ENCODE data around the gene GOLPH3. TPM values are rescaled to one million over a fixed set of nuclear protein-coding genes. Genes with fewer than 3 reads are reported as not detected.

GOLPH3 gene
- total and polyA plus RNA-seq, 2 of the 8 experiments (the other 6 are each of a cell fraction or from before 2014, with no cell fraction given), result 53.7 to 93.6 TPM

GRCh38 chr5:32100230-32100629, 73.9 kb downstream of the GOLPH3 start:
- POLR2A ChIA-PET (ENCODE audit: partially characterized antibody), result no interaction called here
- Histone ChIP-seq H3K4me2 (ENCODE audit: insufficient read depth in 1 of 2, low read depth in 2 of 2, low read length in 2 of 2) (no peak overlapping the region), H3K27me3 (replicated peaks in 1 of 4; ENCODE audit: control insufficient read depth in 3 of 4, extremely low read depth in 1 of 4, insufficient read depth in 3 of 4, low read length in 3 of 4) (no peaks in the 10 kb centered on the region; a peak in 1 of 7 replicates), H3K79me2 (ENCODE audit: control insufficient read depth in 1 of 2, insufficient read depth in 2 of 2, low read length in 2 of 2) (no peaks in the 10 kb centered on the region), H2BK5ac (ENCODE audit: low read depth, low read length) (no peak overlapping the region), H4K5ac (ENCODE audit: insufficient read length, low read depth, low read length) (no peak overlapping the region), H2BK120ac (replicated peaks; ENCODE audit: low read depth, low read length) (no peak overlapping the region), H4K8ac (ENCODE audit: extremely low read depth, insufficient read depth, low read length) (no peak overlapping the region), H2BK20ac (ENCODE audit: low read length) (no peak overlapping the region), H2AK5ac (ENCODE audit: low read depth, low read length) (no peak overlapping the region), H3K9me3 (ENCODE audit: insufficient read depth in 2 of 2, low read depth in 1 of 2, low read length in 1 of 2) (no peaks in the 10 kb centered on the region), H3K9ac (replicated peaks in 1 of 4; ENCODE audit: extremely low read depth in 1 of 4, low read depth in 3 of 4, low read length in 3 of 4) (no peak overlapping the region), H3K79me1 (ENCODE audit: low read depth, low read length) (no peaks in the 10 kb centered on the region; the same call in 1 of the 2 replicates), H3K23me2 (ENCODE audit: low read depth, low read length) (no peaks in the 10 kb centered on the region), H2BK12ac (ENCODE audit: low read depth, low read length) (no peak overlapping the region), H2BK15ac (ENCODE audit: low read length) (no peak overlapping the region), H3K18ac (ENCODE audit: extremely low read depth, low read length) (no peak overlapping the region), H4K91ac (replicated peaks; ENCODE audit: insufficient read length, low read length) (no peak overlapping the region), H3K27ac (ENCODE audit: low read depth, low read length) (no peak overlapping the region), H4K20me1 (replicated peaks in 1 of 2; ENCODE audit: control insufficient read depth in 1 of 2, insufficient read depth in 2 of 2, low read length in 2 of 2) (peaks cover 2 to 4% of the 10 kb centered on the region in 2 experiments), H3K36me3 (ENCODE audit: control insufficient read depth in 2 of 4, insufficient read depth in 4 of 4, low read length in 3 of 4) (peaks cover 3 to 37% (median 18%) of the 10 kb centered on the region in 4 experiments), H3K4me3 (ENCODE audit: extremely low read depth in 1 of 4, insufficient read depth in 2 of 4, low read depth in 3 of 4, low read length in 4 of 4) (no peak overlapping the region), H3K14ac (ENCODE audit: insufficient read length) (no peak overlapping the region), H3K4me1 (replicated peaks in 1 of 4; ENCODE audit: control insufficient read depth in 3 of 4, insufficient read depth in 4 of 4, low read length in 3 of 4) (no peaks in the 10 kb centered on the region), H3K23ac (ENCODE audit: insufficient read length) (no peak overlapping the region), H3K56ac (replicated peaks; ENCODE audit: insufficient read length, low read depth, low read length) (no peak overlapping the region), H3K4ac (replicated peaks; ENCODE audit: insufficient read length, low read depth, low read length) (no peak overlapping the region), H2AFZ (ENCODE audit: low read length) (no peak overlapping the region)
- 90% methylated on average over 6 of the region's 6 CpGs; no CpG with 5 or more reads in 1 of the 2 experiments for WGBS, 2 experiments (ENCODE audit: extremely low coverage in 1 of 2, insufficient coverage in 1 of 2, insufficient read length in 1 of 2, insufficient replicate concordance in 2 of 2, low coverage in 1 of 2, low lambda C conversion rate in 2 of 2, missing lambda C conversion rate in 1 of 2)
- no peak for FAIRE-seq
- CTCF ChIA-PET (ENCODE audit: partially characterized antibody), result interaction anchor here (1.0 to 1.9 kb wide), 6 partner anchors 9 to 276 kb away, joined by 3 to 5 read pairs (median 3); no protein-coding TSS in a partner anchor
- peak in 1 of 2 experiments; percentile 36 for DNase-seq (ENCODE audit: low read depth in 1 of 2, low spot score in 2 of 2)
- TF ChIP-seq ATF3 (IDR thresholded peaks at IDR 0.05; ENCODE audit: insufficient read depth, low read depth, low read length) (no peak), SP1 (IDR thresholded peaks at IDR 0.05; ENCODE audit: low read depth, low read length) (no peak), CBX8 (IDR thresholded peaks at IDR 0.05; ENCODE audit: borderline replicate concordance, low read depth, low read length) (no peak), TAF7 (optimal IDR thresholded peaks at IDR 0.05; ENCODE audit: borderline replicate concordance, low read depth, low read length) (no peak), EGR1 (IDR thresholded peaks at IDR 0.05; ENCODE audit: borderline replicate concordance, low read depth, low read length) (no peak), BRCA1 (IDR thresholded peaks at IDR 0.05; ENCODE audit: low read depth, low read length) (no peak), ASH2L (IDR thresholded peaks at IDR 0.05; ENCODE audit: low read length) (no peak), RFX5 (IDR thresholded peaks at IDR 0.05; ENCODE audit: borderline replicate concordance, low read depth, low read length) (no peak), SAP30 (IDR thresholded peaks at IDR 0.05; ENCODE audit: insufficient read depth, insufficient replicate concordance, low read length) (no peak), FOSL1 (IDR thresholded peaks at IDR 0.05; ENCODE audit: insufficient read depth, low read depth, low read length) (no peak), ATF2 (IDR thresholded peaks at IDR 0.05; ENCODE audit: low read length) (no peak), SIRT6 (IDR thresholded peaks at IDR 0.05; ENCODE audit: low read length) (no peak)

Data from H1 (cell line).